Neural progenitor cell (in vitro differentiated cells): ENCODE measurements around the gene RNASEH2C.

ENCODE experiments used
- CTCF ChIP-seq: fragments of 200-600 bp; sonication (generic); IDR thresholded peaks from 2 replicates; pipeline ENCODE4 v1.5.1; 2017; ENCODE audit warnings: antibody characterized with exemption, mild to moderate bottlenecking
- EZH2phosphoT487 ChIP-seq: fragments of 200-600 bp; sonication (generic); IDR thresholded peaks from 2 replicates; pipeline ENCODE4 v1.6.1; 2017; ENCODE audit warnings: antibody characterized with exemption

- TF ChIP-seq CTCF: no peak
- no peak for TF ChIP-seq EZH2phosphoT487
Observed at GRCh38 chr11:65672180-65672860, 48.3 kb downstream of the RNASEH2C start.
